SK-N-SH treated with all-trans-retinoic acid at 6 μM for 48 hours (cell line): ENCODE results near the gene ASPA.

Experiments
- ATAC-seq: fragments of 200-7000 bp; cut with Tn5 transposase; 3 replicates; pipeline ENCODE4 v1.9.1; 2020; ENCODE audit warnings: mild to moderate bottlenecking, moderate library complexity
- ARNTL ChIP-seq: fragments of 450-650 bp; formaldehyde crosslinking; IDR thresholded peaks from 2 replicates; pipeline ENCODE4 v1.5.0; 2020; ENCODE audit warnings: low read depth, mild to moderate bottlenecking, moderate library complexity, borderline replicate concordance
- BACH2 ChIP-seq: fragments of 250-450 bp; sonication (Bioruptor Pico); IDR thresholded peaks from 2 replicates; pipeline ENCODE4 v1.9.0; 2021; ENCODE audit warnings: mild to moderate bottlenecking, borderline replicate concordance
- CREB5 ChIP-seq: fragments of 250-450 bp; sonication (Bioruptor Pico); IDR thresholded peaks from 2 replicates; pipeline ENCODE4 v1.5.1; 2020; ENCODE audit warnings: low read depth, mild to moderate bottlenecking, moderate library complexity
- CSDC2 ChIP-seq: fragments of 250-450 bp; sonication (Bioruptor Pico); IDR thresholded peaks from 2 replicates; pipeline ENCODE4 v1.5.0; 2020; ENCODE audit warnings: mild to moderate bottlenecking, moderate library complexity
- ESRRG ChIP-seq: fragments of 250-450 bp; sonication (Bioruptor Pico); IDR thresholded peaks from 2 replicates; pipeline ENCODE4 v1.6.1; 2021; ENCODE audit warnings: mild to moderate bottlenecking
- GLIS3 ChIP-seq: fragments of 250-450 bp; sonication (Bioruptor Pico); IDR thresholded peaks from 2 replicates; pipeline ENCODE4 v1.5.0; 2020; ENCODE audit warnings: mild to moderate bottlenecking, moderate library complexity
- ISL1 ChIP-seq: fragments of 250-450 bp; sonication (Bioruptor Pico); IDR thresholded peaks from 2 replicates; pipeline ENCODE4 v2.1.2; 2022; ENCODE audit warnings: mild to moderate bottlenecking, moderate library complexity
- OSR1 ChIP-seq: fragments of 250-450 bp; sonication (Bioruptor Pico); IDR thresholded peaks from 2 replicates; pipeline ENCODE4 v1.8.0; 2022; ENCODE audit warnings: moderate library complexity, mild to moderate bottlenecking, inconsistent platforms
- PATZ1 ChIP-seq: fragments of 250-450 bp; sonication (Bioruptor Pico); IDR thresholded peaks from 2 replicates; pipeline ENCODE4 v1.8.0; 2020; ENCODE audit warnings: mild to moderate bottlenecking, moderate library complexity, borderline replicate concordance
- POU6F1 ChIP-seq: fragments of 250-450 bp; sonication (Bioruptor Pico); IDR thresholded peaks from 2 replicates; pipeline ENCODE4 v1.8.0; 2021; ENCODE audit warnings: low read depth, mild to moderate bottlenecking, moderate library complexity, borderline replicate concordance
- PPARA ChIP-seq: fragments of 250-450 bp; sonication (Bioruptor Pico); IDR thresholded peaks from 2 replicates; pipeline ENCODE4 v1.5.0; 2020; ENCODE audit warnings: mild to moderate bottlenecking, borderline replicate concordance
- SNAI2 ChIP-seq: fragments of 250-450 bp; sonication (Bioruptor Pico); IDR thresholded peaks from 2 replicates; pipeline ENCODE4 v1.5.0; 2020; ENCODE audit warnings: mild to moderate bottlenecking, moderate library complexity
- TCF4 ChIP-seq: fragments of 250-450 bp; sonication (Bioruptor Pico); IDR thresholded peaks from 2 replicates; pipeline ENCODE4 v1.8.0; 2021; ENCODE audit warnings: mild to moderate bottlenecking, moderate library complexity, borderline replicate concordance
- TOX ChIP-seq: fragments of 250-450 bp; sonication (Bioruptor Pico); IDR thresholded peaks from 2 replicates; pipeline ENCODE4 v1.8.0; 2021; ENCODE audit warnings: mild to moderate bottlenecking, moderate library complexity, borderline replicate concordance
- TSHZ2 ChIP-seq: fragments of 250-450 bp; sonication (Bioruptor Pico); IDR thresholded peaks from 2 replicates; pipeline ENCODE4 v1.5.0; 2020; ENCODE audit warnings: mild to moderate bottlenecking, moderate library complexity
- ZC3H10 ChIP-seq: fragments of 250-450 bp; sonication (Bioruptor Pico); IDR thresholded peaks from 2 replicates; pipeline ENCODE4 v1.5.1; 2021; ENCODE audit warnings: mild to moderate bottlenecking, moderate library complexity
- ZFP3 ChIP-seq: fragments of 250-450 bp; sonication (Bioruptor Pico); IDR thresholded peaks from 2 replicates; pipeline ENCODE4 v1.5.0; 2020; ENCODE audit warnings: mild to moderate bottlenecking, moderate library complexity
- ZFP30 ChIP-seq: fragments of 450-650 bp; formaldehyde crosslinking; IDR thresholded peaks from 2 replicates; pipeline ENCODE4 v1.5.0; 2022; ENCODE audit warnings: mild to moderate bottlenecking, moderate library complexity
- ZNF565 ChIP-seq: fragments of 450-650 bp; formaldehyde crosslinking; conservative IDR thresholded peaks from 2 replicates; pipeline ENCODE4 v1.5.0; 2020; ENCODE audit warnings: low read depth, mild to moderate bottlenecking, moderate library complexity
- ZNF70 ChIP-seq: fragments of 450-650 bp; formaldehyde crosslinking; IDR thresholded peaks from 2 replicates; pipeline ENCODE4 v1.5.0; 2020; ENCODE audit warnings: mild to moderate bottlenecking, moderate library complexity

ASPA gene

GRCh38 chr17:3532106-3532858 is 56.5 kb downstream of the ASPA start:
- ATAC-seq = no peak
- TF ChIP-seq TOX (CRISPR knock-in tag) = no peak
- TF ChIP-seq CREB5 (CRISPR knock-in tag) = no peak
- no peak for TF ChIP-seq PATZ1 (CRISPR knock-in tag)
- TF ChIP-seq CSDC2 (CRISPR knock-in tag) = no peak
- TF ChIP-seq ZNF70 (CRISPR knock-in tag) = no peak

GRCh38 chr17:3532859-3533142 is 57.0 kb downstream of the ASPA start:
- ATAC-seq = no peak
- TF ChIP-seq TCF4 (CRISPR knock-in tag) (no peak), GLIS3 (CRISPR knock-in tag) (no peak), BACH2 (CRISPR knock-in tag) (no peak), ISL1 (CRISPR knock-in tag) (no peak), ARNTL (CRISPR knock-in tag) (no peak), ZFP30 (no peak), TOX (CRISPR knock-in tag) (no peak), CREB5 (CRISPR knock-in tag) (no peak), PATZ1 (CRISPR knock-in tag) (no peak), ZFP3 (CRISPR knock-in tag) (no peak), ESRRG (CRISPR knock-in tag) (no peak), ZC3H10 (no peak), ZNF565 (CRISPR knock-in tag) (no peak), POU6F1 (CRISPR knock-in tag) (no peak), OSR1 (no peak), SNAI2 (CRISPR knock-in tag) (no peak), PPARA (CRISPR knock-in tag) (no peak)
- TF ChIP-seq, all 23 proteins: peak for 0

- ATAC-seq = no peak
These were observed 58.0 kb downstream of the ASPA start for GRCh38 chr17:3533752-3534151.

GRCh38 chr17:3534881-3535252 is 59.1 kb downstream of the ASPA start:
- TF ChIP-seq GLIS3 (CRISPR knock-in tag) (no peak), TSHZ2 (CRISPR knock-in tag) (no peak), CREB5 (CRISPR knock-in tag) (no peak), PATZ1 (CRISPR knock-in tag) (no peak), CSDC2 (CRISPR knock-in tag) (no peak), ZC3H10 (no peak), PPARA (CRISPR knock-in tag) (no peak), ZFP3 (CRISPR knock-in tag) (no peak)
- TF ChIP-seq, all 23 proteins: peak for 0
- peak; percentile 69 for ATAC-seq

More at GRCh38 chr17:3533752-3534151, 58.0 kb downstream of the ASPA start:
- TF ChIP-seq TCF4 (CRISPR knock-in tag) (no peak), ARNTL (CRISPR knock-in tag) (no peak)
